HepG2 (cell line): ENCODE measurements around the gene NUP107. TPM values are rescaled to one million over a fixed set of nuclear protein-coding genes. Genes with fewer than 3 reads are reported as not detected.

Experiments
- ATAC-seq: fragments of 200-7000 bp; cut with Tn5 transposase; 3 replicates; pipeline ENCODE4 v1.9.1; 2020; ENCODE audit warnings: mild to moderate bottlenecking, moderate library complexity
- BruUV-seq: library from RNA; stranded (reverse); fragments of 400-500 nt; replicated peaks from 2 replicates; lab custom pipeline; 2021; lab: Mats Ljungman, UMichigan
- CTCF ChIA-PET: fragments of 300-600 bp; formaldehyde crosslinking; extraction: SDS; loops from one replicate; lab custom pipeline; 2021; ENCODE audit warnings: low total read pairs, inconsistent platforms, low intra/inter-chr PET ratio; lab: Yijun Ruan, JAX
- POLR2A ChIA-PET: fragments of 350-600 bp; sonication (Branson Sonifier 250); formaldehyde crosslinking; loops from one replicate; lab custom pipeline; 2020; ENCODE audit warnings: antibody characterized with exemption, inconsistent platforms; lab: Yijun Ruan, JAX
- DNase-seq: peaks from one replicate; pipeline ENCODE4 v3.0.0-alpha.2; 2015; ENCODE audit warnings: low spot score
- FAIRE-seq: peaks from 3 replicates; lab custom pipeline; 2011; peaks lifted over from hg19 to GRCh38; lab: Jason Lieb, UNC
- H2AFZ ChIP-seq: one replicate; pipeline ENCODE4 v1.6.1; 2011; ENCODE audit warnings: low read length, inconsistent platforms
- H3K27ac ChIP-seq: fragments of 300-600 bp; 3 replicates; pipeline ENCODE4 v1.8.0; 2011; ENCODE audit warnings: mixed run types, mild to moderate bottlenecking, mixed read lengths, low read length, inconsistent platforms; ENCODE audit not compliant: insufficient read depth; ENCODE audit errors: extremely low read length
- H3K27me3 ChIP-seq, 2 experiments: fragments of 200-600 bp in 1 of 2; 2 replicates in 1 of 2; 3 replicates in 1 of 2; pipeline versions ENCODE4 v1.6.0 to v1.8.0; 2011; ENCODE audit warnings: low read length in 2 of 2, mild to moderate bottlenecking in 2 of 2, moderate library complexity in 2 of 2, inconsistent platforms in 1 of 2; ENCODE audit not compliant: insufficient read depth in 2 of 2, control insufficient read depth in 1 of 2
- H3K36me3 ChIP-seq, 2 experiments: fragments of 200-600 bp in 1 of 2; replicated peaks in 1 of 2; 2 replicates in 1 of 2; 3 replicates in 1 of 2; pipeline versions ENCODE4 v1.5.1 to v1.8.0; 2011; ENCODE audit warnings: low read length in 2 of 2, inconsistent platforms in 1 of 2; ENCODE audit not compliant: insufficient read depth in 2 of 2, control insufficient read depth in 1 of 2
- H3K4me1 ChIP-seq: 2 replicates; pipeline ENCODE4 v1.5.1; 2012; ENCODE audit warnings: low read length, inconsistent platforms; ENCODE audit not compliant: insufficient read depth
- H3K4me2 ChIP-seq: 2 replicates; pipeline ENCODE4 v1.6.0; 2011; ENCODE audit warnings: low read depth, low read length, inconsistent platforms
- H3K4me3 ChIP-seq, 3 experiments: fragments of 200-600 bp in 1 of 3; sonication (generic), shearing (Covaris generic) in 1 of 3; replicated peaks in 1 of 3; 2 replicates each; pipeline ENCODE4 v1.5.1; 2011 to 2016; ENCODE audit warnings: low read length in 3 of 3, inconsistent platforms in 2 of 3, low read depth in 2 of 3, mild to moderate bottlenecking in 2 of 3, control low read depth in 1 of 3, mixed read lengths in 1 of 3; ENCODE audit not compliant: insufficient read depth in 1 of 3
- H3K79me2 ChIP-seq: one replicate; pipeline ENCODE4 v1.6.1; 2011; ENCODE audit warnings: low read length, inconsistent platforms; ENCODE audit not compliant: insufficient read depth
- H3K9ac ChIP-seq: 2 replicates; pipeline ENCODE4 v1.6.0; 2011; ENCODE audit warnings: mild to moderate bottlenecking, low read depth, low read length, inconsistent platforms; ENCODE audit not compliant: insufficient read depth
- H3K9me3 ChIP-seq: 2 replicates; pipeline ENCODE4 v1.5.1; 2012; ENCODE audit warnings: mild to moderate bottlenecking, low read length
- H4K20me1 ChIP-seq: 2 replicates; pipeline ENCODE4 v1.6.0; 2011; ENCODE audit warnings: inconsistent platforms, mild to moderate bottlenecking, low read length, moderate library complexity; ENCODE audit not compliant: insufficient read depth
- CBX5 ChIP-seq: sonication (generic); formaldehyde crosslinking; IDR thresholded peaks from 2 replicates; pipeline ENCODE4 v1.4.0; 2020; ENCODE audit warnings: missing genetic modification reagents, borderline replicate concordance
- FOXC1 ChIP-seq: sonication (generic); formaldehyde crosslinking; IDR thresholded peaks from 2 replicates; pipeline ENCODE4 v1.8.0; 2022; ENCODE audit warnings: mild to moderate bottlenecking, missing genetic modification reagents, borderline replicate concordance
- HIVEP1 ChIP-seq: sonication (generic); formaldehyde crosslinking; IDR thresholded peaks from 2 replicates; pipeline ENCODE4 v1.4.0; 2020; ENCODE audit warnings: mild to moderate bottlenecking, missing genetic modification reagents
- JARID2 ChIP-seq: sonication (generic); formaldehyde crosslinking; IDR thresholded peaks from 2 replicates; pipeline ENCODE4 v1.8.1; 2023; ENCODE audit warnings: missing genetic modification reagents, inconsistent platforms; ENCODE audit not compliant: insufficient replicate concordance
- NCOA1 ChIP-seq: sonication (generic); formaldehyde crosslinking; IDR thresholded peaks from 2 replicates; pipeline ENCODE4 v1.9.0; 2021; ENCODE audit warnings: missing genetic modification reagents
- NR2F1 ChIP-seq, 2 experiments: fragments of 450-650 bp in 1 of 2; formaldehyde crosslinking in 1 of 2; IDR thresholded peaks; 2 replicates each; pipeline versions ENCODE4 v1.5.0 to v1.6.1; 2016 to 2020; ENCODE audit warnings: mild to moderate bottlenecking in 1 of 2, missing compliant biosample characterization in 1 of 2, missing genetic modification reagents in 1 of 2, moderate library complexity in 1 of 2
- SMYD3 ChIP-seq: sonication (generic); formaldehyde crosslinking; IDR thresholded peaks from 2 replicates; pipeline ENCODE4 v1.8.1; 2023; ENCODE audit warnings: mild to moderate bottlenecking, missing genetic modification reagents
- ZFP36L1 ChIP-seq: sonication (generic); formaldehyde crosslinking; IDR thresholded peaks from 2 replicates; pipeline ENCODE4 v1.8.0; 2022; ENCODE audit warnings: mild to moderate bottlenecking, missing genetic modification reagents, moderate library complexity
- ZMYM3 ChIP-seq: sonication (generic); formaldehyde crosslinking; IDR thresholded peaks from 2 replicates; pipeline ENCODE4 v1.5.1; 2020; ENCODE audit warnings: mild to moderate bottlenecking, missing genetic modification reagents
- ZNF207 ChIP-seq: fragments of 450-650 bp; IDR thresholded peaks from 2 replicates; pipeline ENCODE4 v1.6.1; 2016; ENCODE audit warnings: antibody characterized with exemption, borderline replicate concordance
- ZNF225 ChIP-seq: sonication (generic); formaldehyde crosslinking; IDR thresholded peaks from 2 replicates; pipeline ENCODE4 v1.4.0; 2020; ENCODE audit warnings: mild to moderate bottlenecking, missing genetic modification reagents
- ZNF24 ChIP-seq: fragments of 450-650 bp; IDR thresholded peaks from 2 replicates; pipeline ENCODE4 v1.6.1; 2017; ENCODE audit warnings: antibody characterized with exemption, mild to moderate bottlenecking
- ZNF326 ChIP-seq: sonication (generic); formaldehyde crosslinking; IDR thresholded peaks from 2 replicates; pipeline ENCODE4 v1.4.0; 2020; ENCODE audit warnings: missing genetic modification reagents, borderline replicate concordance
- ZNF33B ChIP-seq: sonication (generic); formaldehyde crosslinking; IDR thresholded peaks from 2 replicates; pipeline ENCODE4 v1.5.1; 2020; ENCODE audit warnings: mild to moderate bottlenecking, missing genetic modification reagents
- ZNF367 ChIP-seq: sonication (generic); formaldehyde crosslinking; IDR thresholded peaks from 2 replicates; pipeline ENCODE4 v1.4.0; 2020; ENCODE audit warnings: missing genetic modification reagents, borderline replicate concordance
- ZNF441 ChIP-seq: sonication (generic); formaldehyde crosslinking; IDR thresholded peaks from 2 replicates; pipeline ENCODE4 v1.7.0; 2021; ENCODE audit warnings: missing genetic modification reagents, borderline replicate concordance
- WGBS: methylation state at CpG from one replicate; pipeline ENCODE4 v1.1.6; 2017; ENCODE audit warnings: low lambda C conversion rate; 5-methylcytosine and 5-hydroxymethylcytosine counted together
- in situ Hi-C: cut with HindIII; loops from 2 replicates; pipeline ENCODE4 v1.10.0; 2017; ENCODE audit warnings: low pct_unique_long_range_greater_than_20kb; ENCODE audit not compliant: extremely low pct_ligation_motif_present
- intact Hi-C: fragments of 100-400 bp; cut with micrococcal nuclease; formaldehyde crosslinking; loops from one replicate; pipeline ENCODE4 v1.10.0; 2022; ENCODE audit not compliant: unreplicated experiment
- polyA plus RNA-seq, 8 experiments: library from polyadenylated mRNA; depleted of rRNA in 3 of 8; stranded (reverse) in 7 of 8; unstranded in 1 of 8; fragments of >200 nt; fragmentation: Illumina TruSeq in 4 of 8; extraction: Trizol in 4 of 8; gene quantifications; 2 replicates each; pipeline versions ENCODE4 v1.2.1 to v1.2.3, GENCODE V29; 2011 to 2016; ENCODE audit warnings: low read depth in 4 of 8, missing spikeins in 1 of 8, mixed read lengths in 1 of 8; ENCODE audit not compliant: insufficient read depth in 1 of 8
- total RNA-seq, 5 experiments: library from RNA; depleted of rRNA; stranded (reverse); fragments of >200 nt; fragmentation: Illumina TruSeq; extraction: Trizol; gene quantifications; 2 replicates each; pipeline ENCODE4 v1.2.3, GENCODE V29; 2016; ENCODE audit warnings: low read depth in 1 of 5
- TF ChIP-seq, protein P1 (sequence below): sonication (generic); formaldehyde crosslinking; conservative IDR thresholded peaks from 2 replicates; pipeline ENCODE4 v1.4.0; 2020; ENCODE audit warnings: missing genetic modification reagents
- TF ChIP-seq, protein P2 (sequence below): sonication (generic); formaldehyde crosslinking; IDR thresholded peaks from 2 replicates; pipeline ENCODE4 v1.8.0; 2022; ENCODE audit warnings: mild to moderate bottlenecking, missing genetic modification reagents, moderate library complexity
- TF ChIP-seq, protein P3 (sequence below): sonication (generic); formaldehyde crosslinking; IDR thresholded peaks from 2 replicates; pipeline ENCODE4 v1.5.0; 2020; ENCODE audit warnings: missing genetic modification reagents

Gene NUP107
- total and polyA plus RNA-seq, 2 of the 13 experiments (the other 11 are each of a cell fraction or from before 2014, with no cell fraction given): 54.7 to 100 TPM

DNA sequence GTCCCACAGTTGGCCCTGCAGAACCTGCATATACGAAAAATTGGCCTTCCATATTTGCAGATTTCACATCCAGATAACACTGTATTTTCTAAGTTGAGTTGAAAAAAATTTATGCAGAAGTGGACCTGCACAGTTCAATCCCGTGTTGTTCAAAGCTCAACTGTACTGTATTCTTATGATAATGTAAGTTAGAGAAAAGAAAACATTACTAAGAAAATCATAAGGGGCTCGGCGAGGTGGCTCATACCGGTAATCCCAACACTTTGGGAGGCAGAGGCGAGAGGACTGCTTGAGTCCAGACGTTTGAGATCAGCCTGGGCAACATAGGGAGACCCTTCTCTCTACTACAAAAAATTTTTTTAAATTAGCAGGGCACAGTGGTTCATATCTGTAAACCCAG lies 41.0 kb downstream of the NUP107 start:
- WGBS: 95% methylated on average over 7 of the region's 7 CpGs
- CTCF ChIA-PET: no interaction called here
- BruUV-seq: no TSS peak

More for the DNA sequence above, 41.0 kb downstream of the NUP107 start:
- no peak overlapping the region for H3K4me3 ChIP-seq
- POLR2A ChIA-PET: no interaction called here
- in situ Hi-C loops: no loop called here
- TF ChIP-seq CBX5 (no peak), ZNF326 (CRISPR knock-in tag) (no peak), ZNF367 (CRISPR knock-in tag) (no peak), NR2F1 (CRISPR knock-in tag; IDR thresholded peaks at IDR 0.05) (no peak), JARID2 (CRISPR knock-in tag) (no peak), ZNF441 (no peak), NCOA1 (CRISPR knock-in tag) (no peak), HIVEP1 (CRISPR knock-in tag) (no peak), ZNF24 (no peak), ZMYM3 (CRISPR knock-in tag) (no peak), FOXC1 (CRISPR knock-in tag) (no peak), ZNF33B (CRISPR knock-in tag) (no peak), ZNF207 (no peak), ZNF225 (CRISPR knock-in tag) (no peak), ZFP36L1 (CRISPR knock-in tag) (no peak), SMYD3 (CRISPR knock-in tag) (no peak)
- TF ChIP-seq, protein P1, sequence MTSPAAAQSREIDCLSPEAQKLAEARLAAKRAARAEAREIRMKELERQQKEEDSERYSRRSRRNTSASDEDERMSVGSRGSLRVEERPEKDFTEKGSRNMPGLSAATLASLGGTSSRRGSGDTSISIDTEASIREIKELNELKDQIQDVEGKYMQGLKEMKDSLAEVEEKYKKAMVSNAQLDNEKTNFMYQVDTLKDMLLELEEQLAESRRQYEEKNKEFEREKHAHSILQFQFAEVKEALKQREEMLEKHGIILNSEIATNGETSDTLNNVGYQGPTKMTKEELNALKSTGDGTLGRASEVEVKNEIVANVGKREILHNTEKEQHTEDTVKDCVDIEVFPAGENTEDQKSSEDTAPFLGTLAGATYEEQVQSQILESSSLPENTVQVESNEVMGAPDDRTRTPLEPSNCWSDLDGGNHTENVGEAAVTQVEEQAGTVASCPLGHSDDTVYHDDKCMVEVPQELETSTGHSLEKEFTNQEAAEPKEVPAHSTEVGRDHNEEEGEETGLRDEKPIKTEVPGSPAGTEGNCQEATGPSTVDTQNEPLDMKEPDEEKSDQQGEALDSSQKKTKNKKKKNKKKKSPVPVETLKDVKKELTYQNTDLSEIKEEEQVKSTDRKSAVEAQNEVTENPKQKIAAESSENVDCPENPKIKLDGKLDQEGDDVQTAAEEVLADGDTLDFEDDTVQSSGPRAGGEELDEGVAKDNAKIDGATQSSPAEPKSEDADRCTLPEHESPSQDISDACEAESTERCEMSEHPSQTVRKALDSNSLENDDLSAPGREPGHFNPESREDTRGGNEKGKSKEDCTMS (CRISPR knock-in tag): no peak
- TF ChIP-seq, protein P2, sequence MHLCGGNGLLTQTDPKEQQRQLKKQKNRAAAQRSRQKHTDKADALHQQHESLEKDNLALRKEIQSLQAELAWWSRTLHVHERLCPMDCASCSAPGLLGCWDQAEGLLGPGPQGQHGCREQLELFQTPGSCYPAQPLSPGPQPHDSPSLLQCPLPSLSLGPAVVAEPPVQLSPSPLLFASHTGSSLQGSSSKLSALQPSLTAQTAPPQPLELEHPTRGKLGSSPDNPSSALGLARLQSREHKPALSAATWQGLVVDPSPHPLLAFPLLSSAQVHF: no peak
- TF ChIP-seq, protein P3, sequence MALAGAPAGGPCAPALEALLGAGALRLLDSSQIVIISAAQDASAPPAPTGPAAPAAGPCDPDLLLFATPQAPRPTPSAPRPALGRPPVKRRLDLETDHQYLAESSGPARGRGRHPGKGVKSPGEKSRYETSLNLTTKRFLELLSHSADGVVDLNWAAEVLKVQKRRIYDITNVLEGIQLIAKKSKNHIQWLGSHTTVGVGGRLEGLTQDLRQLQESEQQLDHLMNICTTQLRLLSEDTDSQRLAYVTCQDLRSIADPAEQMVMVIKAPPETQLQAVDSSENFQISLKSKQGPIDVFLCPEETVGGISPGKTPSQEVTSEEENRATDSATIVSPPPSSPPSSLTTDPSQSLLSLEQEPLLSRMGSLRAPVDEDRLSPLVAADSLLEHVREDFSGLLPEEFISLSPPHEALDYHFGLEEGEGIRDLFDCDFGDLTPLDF (CRISPR knock-in tag): no peak
- TF ChIP-seq, all 625 proteins: peak for 0
- Histone ChIP-seq H3K4me2 (no peak overlapping the region), H4K20me1 (no peaks in the 10 kb centered on the region), H3K4me1 (no peaks in the 10 kb centered on the region), H3K27me3 (no peaks in the 10 kb centered on the region), H3K79me2 (no peaks in the 10 kb centered on the region), H2AFZ (no peak overlapping the region), H3K9me3 (no peaks in the 10 kb centered on the region), H3K27ac (no peak overlapping the region), H3K36me3 (peaks cover 9 to 41% of the 10 kb centered on the region in 2 experiments; a peak in 4 of 5 replicates), H3K9ac (no peak overlapping the region)
- DNase-seq (no peak), FAIRE-seq (no peak), ATAC-seq (no peak)
- intact Hi-C loops: no loop called here
